Liver (tissue), 3 donors: ENCODE results near the gene LILRA6.

Experiments used
- FOXA1 ChIP-seq: IDR thresholded peaks from 2 replicates; pipeline ENCODE4 v1.6.1; 2016; ENCODE audit warnings: antibody characterized with exemption
- GABPA ChIP-seq, 2 donors: IDR thresholded peaks in 1 of 2; conservative IDR thresholded peaks in 1 of 2; 2 replicates each; pipeline ENCODE4 v1.6.1; 2016; ENCODE audit warnings: antibody characterized with exemption in 2 of 2, mild to moderate bottlenecking in 1 of 2, moderate library complexity in 1 of 2
- HNF4A ChIP-seq, 2 donors: conservative IDR thresholded peaks; 2 replicates each; pipeline ENCODE4 v1.6.1; 2016; ENCODE audit warnings: antibody characterized with exemption in 2 of 2, mild to moderate bottlenecking in 2 of 2
- JUND ChIP-seq, 2 donors: IDR thresholded peaks; 2 replicates each; pipeline ENCODE4 v1.6.1; 2016; ENCODE audit warnings: antibody characterized with exemption in 2 of 2
- MAX ChIP-seq: IDR thresholded peaks from 2 replicates; pipeline ENCODE4 v1.6.1; 2016; ENCODE audit warnings: antibody characterized with exemption
- RAD21 ChIP-seq, 2 donors: IDR thresholded peaks; 2 replicates each; pipeline ENCODE4 v1.6.1; 2016; ENCODE audit warnings: antibody characterized with exemption in 2 of 2, mild to moderate bottlenecking in 2 of 2
- RXRA ChIP-seq, 2 donors: IDR thresholded peaks; 2 replicates each; pipeline ENCODE4 v1.6.1; 2017 to 2018; ENCODE audit warnings: antibody characterized with exemption in 2 of 2, mild to moderate bottlenecking in 1 of 2
- SP1 ChIP-seq: IDR thresholded peaks from 2 replicates; pipeline ENCODE4 v1.6.1; 2018; ENCODE audit warnings: antibody characterized with exemption, mild to moderate bottlenecking
- TAF1 ChIP-seq: conservative IDR thresholded peaks from 2 replicates; pipeline ENCODE4 v1.6.1; 2016; ENCODE audit warnings: antibody characterized with exemption, mild to moderate bottlenecking
- YY1 ChIP-seq: IDR thresholded peaks from 2 replicates; pipeline ENCODE4 v1.6.1; 2016; ENCODE audit warnings: antibody characterized with exemption, mild to moderate bottlenecking
- TF ChIP-seq, protein P1 (sequence below): fragments of 150-350 bp; IDR thresholded peaks from 2 replicates; pipeline ENCODE4 v1.5.1; 2017; ENCODE audit warnings: improper control_type of control experiment, low read depth, low read length; ENCODE audit not compliant: missing input control
- TF ChIP-seq, protein P2 (sequence below): IDR thresholded peaks from 2 replicates; pipeline ENCODE4 v1.6.1; 2016; ENCODE audit warnings: antibody characterized with exemption, mild to moderate bottlenecking
- TF ChIP-seq, protein P3 (sequence below): IDR thresholded peaks from 2 replicates; pipeline ENCODE4 v1.6.1; 2016; ENCODE audit warnings: antibody characterized with exemption
- TF ChIP-seq, protein P4 (sequence below): IDR thresholded peaks from 2 replicates; pipeline ENCODE4 v1.6.1; 2016; ENCODE audit warnings: antibody characterized with exemption
- donor health status: healthy.
- donor health status: healthy.

GRCh38 chr19:54188215-54188871, 54.2 kb downstream of the LILRA6 start:
- TF ChIP-seq, protein P1, sequence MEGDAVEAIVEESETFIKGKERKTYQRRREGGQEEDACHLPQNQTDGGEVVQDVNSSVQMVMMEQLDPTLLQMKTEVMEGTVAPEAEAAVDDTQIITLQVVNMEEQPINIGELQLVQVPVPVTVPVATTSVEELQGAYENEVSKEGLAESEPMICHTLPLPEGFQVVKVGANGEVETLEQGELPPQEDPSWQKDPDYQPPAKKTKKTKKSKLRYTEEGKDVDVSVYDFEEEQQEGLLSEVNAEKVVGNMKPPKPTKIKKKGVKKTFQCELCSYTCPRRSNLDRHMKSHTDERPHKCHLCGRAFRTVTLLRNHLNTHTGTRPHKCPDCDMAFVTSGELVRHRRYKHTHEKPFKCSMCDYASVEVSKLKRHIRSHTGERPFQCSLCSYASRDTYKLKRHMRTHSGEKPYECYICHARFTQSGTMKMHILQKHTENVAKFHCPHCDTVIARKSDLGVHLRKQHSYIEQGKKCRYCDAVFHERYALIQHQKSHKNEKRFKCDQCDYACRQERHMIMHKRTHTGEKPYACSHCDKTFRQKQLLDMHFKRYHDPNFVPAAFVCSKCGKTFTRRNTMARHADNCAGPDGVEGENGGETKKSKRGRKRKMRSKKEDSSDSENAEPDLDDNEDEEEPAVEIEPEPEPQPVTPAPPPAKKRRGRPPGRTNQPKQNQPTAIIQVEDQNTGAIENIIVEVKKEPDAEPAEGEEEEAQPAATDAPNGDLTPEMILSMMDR: no peak
- TF ChIP-seq RAD21 (IDR thresholded peaks at IDR 0.05): no peak
- TF ChIP-seq, protein P2, sequence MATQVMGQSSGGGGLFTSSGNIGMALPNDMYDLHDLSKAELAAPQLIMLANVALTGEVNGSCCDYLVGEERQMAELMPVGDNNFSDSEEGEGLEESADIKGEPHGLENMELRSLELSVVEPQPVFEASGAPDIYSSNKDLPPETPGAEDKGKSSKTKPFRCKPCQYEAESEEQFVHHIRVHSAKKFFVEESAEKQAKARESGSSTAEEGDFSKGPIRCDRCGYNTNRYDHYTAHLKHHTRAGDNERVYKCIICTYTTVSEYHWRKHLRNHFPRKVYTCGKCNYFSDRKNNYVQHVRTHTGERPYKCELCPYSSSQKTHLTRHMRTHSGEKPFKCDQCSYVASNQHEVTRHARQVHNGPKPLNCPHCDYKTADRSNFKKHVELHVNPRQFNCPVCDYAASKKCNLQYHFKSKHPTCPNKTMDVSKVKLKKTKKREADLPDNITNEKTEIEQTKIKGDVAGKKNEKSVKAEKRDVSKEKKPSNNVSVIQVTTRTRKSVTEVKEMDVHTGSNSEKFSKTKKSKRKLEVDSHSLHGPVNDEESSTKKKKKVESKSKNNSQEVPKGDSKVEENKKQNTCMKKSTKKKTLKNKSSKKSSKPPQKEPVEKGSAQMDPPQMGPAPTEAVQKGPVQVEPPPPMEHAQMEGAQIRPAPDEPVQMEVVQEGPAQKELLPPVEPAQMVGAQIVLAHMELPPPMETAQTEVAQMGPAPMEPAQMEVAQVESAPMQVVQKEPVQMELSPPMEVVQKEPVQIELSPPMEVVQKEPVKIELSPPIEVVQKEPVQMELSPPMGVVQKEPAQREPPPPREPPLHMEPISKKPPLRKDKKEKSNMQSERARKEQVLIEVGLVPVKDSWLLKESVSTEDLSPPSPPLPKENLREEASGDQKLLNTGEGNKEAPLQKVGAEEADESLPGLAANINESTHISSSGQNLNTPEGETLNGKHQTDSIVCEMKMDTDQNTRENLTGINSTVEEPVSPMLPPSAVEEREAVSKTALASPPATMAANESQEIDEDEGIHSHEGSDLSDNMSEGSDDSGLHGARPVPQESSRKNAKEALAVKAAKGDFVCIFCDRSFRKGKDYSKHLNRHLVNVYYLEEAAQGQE: no peak
- TF ChIP-seq MAX: no peak
- no peak for TF ChIP-seq YY1
- TF ChIP-seq, protein P3, sequence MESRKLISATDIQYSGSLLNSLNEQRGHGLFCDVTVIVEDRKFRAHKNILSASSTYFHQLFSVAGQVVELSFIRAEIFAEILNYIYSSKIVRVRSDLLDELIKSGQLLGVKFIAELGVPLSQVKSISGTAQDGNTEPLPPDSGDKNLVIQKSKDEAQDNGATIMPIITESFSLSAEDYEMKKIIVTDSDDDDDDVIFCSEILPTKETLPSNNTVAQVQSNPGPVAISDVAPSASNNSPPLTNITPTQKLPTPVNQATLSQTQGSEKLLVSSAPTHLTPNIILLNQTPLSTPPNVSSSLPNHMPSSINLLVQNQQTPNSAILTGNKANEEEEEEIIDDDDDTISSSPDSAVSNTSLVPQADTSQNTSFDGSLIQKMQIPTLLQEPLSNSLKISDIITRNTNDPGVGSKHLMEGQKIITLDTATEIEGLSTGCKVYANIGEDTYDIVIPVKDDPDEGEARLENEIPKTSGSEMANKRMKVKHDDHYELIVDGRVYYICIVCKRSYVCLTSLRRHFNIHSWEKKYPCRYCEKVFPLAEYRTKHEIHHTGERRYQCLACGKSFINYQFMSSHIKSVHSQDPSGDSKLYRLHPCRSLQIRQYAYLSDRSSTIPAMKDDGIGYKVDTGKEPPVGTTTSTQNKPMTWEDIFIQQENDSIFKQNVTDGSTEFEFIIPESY: no peak
- no peak for TF ChIP-seq TAF1
- no peak for TF ChIP-seq HNF4A (conservative IDR thresholded peaks at IDR 0.05)
- TF ChIP-seq FOXA1: no peak
- no peak for TF ChIP-seq GABPA (IDR thresholded peaks at IDR 0.05 in 1 of 2, conservative IDR thresholded peaks at IDR 0.05 in 1 of 2)
- no peak for TF ChIP-seq RXRA (IDR thresholded peaks at IDR 0.05)
- TF ChIP-seq JUND (IDR thresholded peaks at IDR 0.05): no peak
- TF ChIP-seq SP1: no peak
- TF ChIP-seq, protein P4, sequence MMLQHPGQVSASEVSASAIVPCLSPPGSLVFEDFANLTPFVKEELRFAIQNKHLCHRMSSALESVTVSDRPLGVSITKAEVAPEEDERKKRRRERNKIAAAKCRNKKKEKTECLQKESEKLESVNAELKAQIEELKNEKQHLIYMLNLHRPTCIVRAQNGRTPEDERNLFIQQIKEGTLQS: no peak
